GM11168 (cell line): ENCODE data around the gene OR7A5.
"Not testable (repeated sequence)": the region's sequence is repeated elsewhere in the genome, so short reads cannot be mapped to it uniquely, and the experiment has no call there.

Source experiments
- in situ Hi-C: fragments of 300-500 bp; cut with MboI; formaldehyde crosslinking; loops from one replicate; pipeline ENCODE4 v1.12.0; 2022; ENCODE audit warnings: low sequenced_read_pairs; ENCODE audit not compliant: unreplicated experiment

OR7A5 gene

GRCh38 chr19:14835011-14835410 is at the start of gene OR7A5, which contains the start of gene OR7C1:
OR7A5 (minus strand) TSS chr19:14835185; CDS start chr19:14828241, 6,944 bp downstream.
OR7C1 (minus strand) TSS chr19:14835185; CDS start chr19:14800136, 35,049 bp downstream.
- in situ Hi-C loops = no loop called here

GRCh38 chr19:14871619-14872230 is 36.7 kb upstream of the OR7A5 start:
- in situ Hi-C loops = no loop called here

GRCh38 chr19:14868497-14868896 is 33.5 kb upstream of the OR7A5 start:
- in situ Hi-C loops = no loop called here

GRCh38 chr19:14848822-14849221 is 13.8 kb upstream of the OR7A5 start, which contains the start of gene OR7A10:
OR7A10 (minus strand) TSS chr19:14848922; CDS start chr19:14841877, 7,045 bp downstream.
- in situ Hi-C loops = no loop called here

GRCh38 chr19:14843578-14843977 is 8.6 kb upstream of the OR7A5 start:
- in situ Hi-C loops = no loop called here

- in situ Hi-C loops = no loop called here
Measured at GRCh38 chr19:14843169-14843568, 8.2 kb upstream of the OR7A5 start.

- in situ Hi-C loops = no loop called here
Measured at GRCh38 chr19:14840206-14840605, 5.2 kb upstream of the OR7A5 start.

GRCh38 chr19:14837391-14837790 is 2.4 kb upstream of the OR7A5 start:
- in situ Hi-C loops = no loop called here

GRCh38 chr19:14830702-14831101 is 4.3 kb downstream of the OR7A5 start:
- in situ Hi-C loops = no loop called here

- in situ Hi-C loops = no loop called here
Measured at GRCh38 chr19:14826006-14826405, 9.0 kb downstream of the OR7A5 start.

GRCh38 chr19:14821937-14822336 is 13.0 kb downstream of the OR7A5 start:
- in situ Hi-C loops = no loop called here

GRCh38 chr19:14818588-14818987 is 16.4 kb downstream of the OR7A5 start:
- in situ Hi-C loops = no loop called here

GRCh38 chr19:14817052-14817451 is 17.9 kb downstream of the OR7A5 start:
- in situ Hi-C loops = no loop called here

GRCh38 chr19:14814982-14815652 is 19.9 kb downstream of the OR7A5 start:
- in situ Hi-C loops = no loop called here

- in situ Hi-C loops = no loop called here
Measured at GRCh38 chr19:14809272-14810057, 25.5 kb downstream of the OR7A5 start.

- in situ Hi-C loops = no loop called here
Measured at GRCh38 chr19:14804765-14805164, 30.2 kb downstream of the OR7A5 start.

GRCh38 chr19:14798760-14799159 is 36.2 kb downstream of the OR7A5 start:
- in situ Hi-C loops = no loop called here

GRCh38 chr19:14796021-14796420 is 39.0 kb downstream of the OR7A5 start:
- in situ Hi-C loops = no loop called here

GRCh38 chr19:14795078-14795721 is 39.8 kb downstream of the OR7A5 start:
- in situ Hi-C loops = no loop called here

GRCh38 chr19:14792250-14792649 is 42.7 kb downstream of the OR7A5 start:
- in situ Hi-C loops = not testable (repeated sequence)
